IPS-NIHi7 (cell line): Measurements from ENCODE around the gene CSRP2.

ENCODE experiments used
- DNase-seq: peaks from one replicate; pipeline ENCODE4 v3.0.0; 2012; ENCODE audit warnings: mixed read lengths; ENCODE audit errors: extremely low spot score

Gene CSRP2

DNA sequence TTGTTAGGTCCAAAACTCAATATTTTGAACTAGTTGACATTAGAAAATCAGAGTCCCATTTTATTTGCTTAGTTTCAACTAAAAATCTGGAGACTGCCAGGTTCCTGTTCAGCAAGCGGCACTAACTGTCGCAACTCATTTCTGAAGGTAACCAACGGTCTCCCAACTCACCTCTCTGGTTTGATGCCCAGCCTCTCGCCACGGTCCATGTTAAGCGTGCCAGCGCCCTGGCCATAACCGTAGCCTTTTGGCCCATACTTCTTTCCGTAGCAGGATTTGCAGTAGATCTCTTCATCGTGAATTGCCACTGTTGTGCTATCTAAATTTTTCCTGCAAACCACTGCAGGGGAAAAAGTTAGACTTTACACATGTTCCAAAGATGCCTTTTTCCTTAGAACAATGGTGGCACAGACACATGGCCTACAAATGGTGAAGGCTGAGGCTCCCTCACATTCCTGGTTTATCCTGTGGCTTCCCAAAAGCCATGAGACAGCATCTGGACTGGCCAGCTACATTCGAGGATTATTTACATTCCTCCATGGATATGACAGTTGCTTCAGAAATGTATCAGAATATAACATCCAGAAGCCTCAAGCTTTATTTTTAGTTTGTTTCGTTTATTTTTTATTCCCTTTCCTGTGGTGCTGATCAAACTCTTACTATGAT lies 15.7 kb downstream of the CSRP2 start:
- DNase-seq: no peak

DNA sequence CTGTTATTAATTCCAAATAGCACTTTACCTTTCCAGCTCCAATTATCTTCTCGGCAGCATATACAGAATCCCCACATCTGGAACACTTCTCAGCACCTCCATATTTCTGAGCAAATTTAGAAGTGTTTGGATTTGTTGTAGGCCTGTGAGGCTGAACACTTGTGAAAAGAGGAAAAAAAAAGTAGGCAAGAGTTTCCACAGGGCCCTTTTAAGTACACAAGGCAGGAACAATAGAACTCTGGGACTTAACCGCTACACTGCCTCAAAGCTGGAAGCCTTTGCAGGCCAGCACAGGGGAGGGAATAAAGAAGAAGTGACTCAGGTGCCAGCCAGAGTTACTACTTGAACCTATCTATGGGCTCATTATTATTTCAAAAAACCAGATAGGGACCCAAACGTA lies 18.6 kb downstream of the CSRP2 start:
- DNase-seq: no peak

DNA sequence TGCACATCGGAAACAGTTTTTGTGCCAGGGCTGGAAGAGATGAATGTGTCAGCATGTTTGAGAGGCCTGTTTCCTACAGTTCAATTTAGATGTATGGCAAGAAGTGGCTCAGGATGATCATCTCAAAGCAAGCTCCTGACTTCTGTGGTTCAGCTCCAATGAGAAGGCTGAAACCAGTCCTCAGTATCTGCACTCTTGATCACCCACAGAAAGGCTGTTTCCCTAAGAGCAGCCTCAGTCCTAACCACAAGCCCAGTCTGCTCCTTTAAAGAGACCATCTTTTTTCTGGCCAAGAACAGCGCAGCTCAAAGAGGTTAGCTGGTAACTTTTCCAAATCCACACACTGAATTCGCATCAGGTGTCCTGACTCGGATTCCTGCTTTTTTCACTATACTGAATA lies 19.2 kb downstream of the CSRP2 start:
- DNase-seq: no peak

DNA sequence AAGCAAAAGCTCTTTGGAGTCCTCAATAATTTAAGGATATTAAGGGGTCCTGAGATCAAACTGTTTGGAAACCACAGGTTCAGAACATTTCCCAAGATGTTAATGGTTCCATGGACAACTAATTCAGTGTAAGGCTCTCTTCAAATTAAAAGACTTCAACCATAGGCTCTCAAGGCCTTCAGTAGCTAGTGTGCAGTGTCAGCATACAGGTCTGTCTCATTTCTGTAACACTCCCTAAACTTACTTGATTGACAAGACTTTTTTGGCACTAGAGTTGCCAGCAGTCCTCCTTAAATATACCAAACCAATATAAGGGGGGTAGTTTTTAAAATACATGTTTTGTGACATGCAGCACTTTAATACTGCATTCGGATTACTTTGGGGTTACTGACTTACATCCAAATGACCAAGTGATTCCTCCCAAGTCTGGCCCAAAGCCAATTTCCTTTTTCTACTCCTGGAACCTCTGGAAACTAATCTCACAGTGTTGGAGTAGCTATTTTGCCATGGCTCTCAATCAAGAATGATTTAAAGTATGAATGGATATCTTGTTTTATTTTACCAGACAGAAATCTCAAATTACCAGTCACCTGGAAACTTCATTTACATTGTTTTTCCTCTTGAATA lies 22.7 kb downstream of the CSRP2 start:
- DNase-seq: no peak

DNA sequence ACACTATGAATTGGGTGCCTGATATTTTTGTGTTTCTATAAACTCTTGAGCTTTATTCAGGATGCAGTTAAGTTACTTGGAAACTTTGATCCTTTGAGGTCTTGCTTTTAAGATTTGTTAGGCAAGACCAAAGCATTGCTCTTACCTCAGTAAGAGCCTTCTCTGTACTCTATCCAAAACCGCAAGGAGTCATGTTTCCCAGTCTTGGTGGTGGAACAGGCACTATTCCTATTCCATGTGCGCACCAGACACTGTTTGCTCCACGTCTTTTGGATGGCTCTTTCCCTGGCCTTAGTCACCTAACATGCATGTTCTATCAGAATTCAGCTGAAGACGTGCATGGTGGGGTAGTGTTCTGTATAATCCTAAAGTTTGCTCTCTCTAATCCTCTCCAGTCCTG lies 23.5 kb downstream of the CSRP2 start:
- no peak for DNase-seq

DNA sequence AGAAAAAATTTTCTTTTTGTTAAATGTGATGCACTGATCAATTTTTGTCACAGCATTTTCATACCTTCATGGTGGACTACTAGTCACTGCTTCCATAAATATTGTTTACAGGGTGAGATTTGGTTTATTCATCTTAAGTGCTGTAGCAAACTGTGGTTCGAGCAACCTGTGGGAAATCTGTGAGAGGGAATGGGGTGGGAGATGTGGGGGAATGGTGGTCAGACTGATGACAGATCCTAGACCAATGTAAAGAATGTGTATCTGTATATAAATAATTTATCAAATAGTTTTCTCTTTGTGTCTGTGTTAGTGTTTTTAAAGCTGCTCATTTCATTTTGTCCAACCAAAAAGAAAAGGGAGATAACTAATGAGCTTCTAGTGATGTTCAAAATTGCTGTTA lies 26.7 kb downstream of the CSRP2 start:
- DNase-seq: no peak

DNA sequence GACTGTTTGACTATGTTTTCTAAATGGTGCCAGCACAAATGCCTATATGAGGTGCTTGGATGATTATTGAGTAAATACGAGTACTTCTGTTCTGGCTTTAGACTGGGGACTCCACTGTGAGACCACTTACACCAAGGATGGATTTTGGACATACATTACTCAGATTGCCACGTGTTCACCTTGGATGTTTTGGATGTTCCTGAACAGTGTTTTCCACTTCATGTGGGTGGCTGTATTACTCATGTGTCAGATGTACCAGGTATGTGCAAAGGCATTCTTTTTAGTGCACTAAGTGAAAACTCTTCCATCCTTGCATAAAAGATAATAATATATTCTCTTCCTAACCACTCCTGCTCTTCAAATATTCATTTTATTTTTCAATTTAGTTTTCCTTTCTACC lies 30.7 kb downstream of the CSRP2 start:
- DNase-seq: no peak

DNA sequence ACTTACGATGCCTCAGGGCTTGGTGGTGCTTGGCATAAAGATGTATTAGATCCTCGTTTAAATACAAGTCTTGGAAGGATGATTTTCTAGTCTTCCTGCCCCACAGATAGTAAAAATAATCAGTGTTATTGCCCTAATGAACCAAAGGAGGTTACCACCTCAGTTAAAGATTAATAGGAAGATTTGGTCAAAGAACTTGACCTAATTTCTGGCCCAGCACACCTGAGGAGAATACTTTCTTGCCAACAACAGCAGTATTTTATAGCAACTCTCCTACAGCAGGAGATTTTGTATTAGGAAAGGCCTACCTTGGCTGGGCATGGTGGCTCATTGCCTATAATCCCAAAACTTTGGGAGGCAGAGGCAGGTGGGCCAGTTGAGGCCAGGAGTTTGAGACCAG lies 31.6 kb downstream of the CSRP2 start:
- no peak for DNase-seq

DNA sequence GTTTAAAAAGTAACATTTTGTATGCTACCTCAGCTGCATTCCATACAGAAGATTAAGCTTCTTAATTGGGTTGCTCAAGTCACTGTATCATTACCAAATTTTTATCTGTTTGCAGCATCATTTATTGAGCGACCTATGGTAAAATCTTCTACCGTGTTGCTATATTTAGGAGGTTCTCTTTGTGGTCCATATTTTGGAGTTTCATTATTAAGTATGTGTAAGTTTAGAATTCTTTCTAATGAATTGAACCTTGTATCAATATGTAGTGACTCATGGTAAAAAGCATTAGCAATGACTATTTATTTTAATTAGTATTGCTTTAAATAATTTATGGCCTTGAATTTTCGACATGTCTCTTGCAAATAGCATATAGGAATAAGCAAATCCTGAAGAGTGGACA lies 42.2 kb downstream of the CSRP2 start:
- DNase-seq: no peak

DNA sequence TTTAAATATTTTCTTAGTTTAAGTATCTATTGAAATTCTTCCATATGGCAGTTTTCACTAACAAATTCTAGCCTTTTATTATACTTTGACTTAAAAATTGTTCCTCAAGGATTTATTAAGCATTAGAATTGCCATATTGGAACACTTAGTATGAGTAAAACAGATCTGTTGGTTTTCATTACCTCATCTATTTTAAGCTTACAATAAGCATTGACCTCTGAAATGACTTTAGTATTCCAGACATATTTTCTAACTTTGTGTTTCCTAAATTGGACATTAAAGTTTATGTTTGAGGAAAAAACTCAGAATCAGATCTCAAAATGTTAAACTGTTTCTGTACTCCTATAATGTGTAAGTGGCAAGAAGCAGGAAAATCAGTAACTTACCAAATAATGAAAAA lies 48.4 kb downstream of the CSRP2 start:
- no peak for DNase-seq

DNA sequence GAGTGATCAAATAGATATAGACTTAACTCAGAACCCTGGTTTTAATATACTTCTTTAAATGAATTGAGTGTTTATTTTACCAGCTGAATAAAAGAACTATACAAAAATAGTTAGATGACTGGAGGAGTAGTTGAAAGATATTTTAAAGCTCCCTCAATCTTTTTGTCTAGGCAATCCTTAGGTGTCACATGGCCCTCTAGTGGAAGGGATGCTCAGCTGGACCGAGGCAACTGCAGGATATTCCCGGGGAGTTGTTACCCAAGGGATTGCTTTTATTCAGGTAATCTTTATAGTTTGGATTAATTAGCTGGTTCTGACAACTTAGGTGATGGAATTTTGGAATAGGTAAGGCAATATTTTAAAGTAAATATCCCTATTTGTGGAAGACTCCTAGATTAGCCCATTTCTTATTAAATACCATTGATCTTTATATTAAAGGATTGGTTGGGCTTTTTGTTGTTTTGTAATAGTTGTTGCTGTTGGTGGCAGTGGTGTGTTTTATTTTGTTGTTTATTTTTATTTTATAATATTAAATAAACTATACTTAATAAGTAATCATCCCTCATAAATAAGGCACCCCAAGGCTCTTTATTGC lies 57.8 kb downstream of the CSRP2 start:
- DNase-seq: peak; percentile 67

DNA sequence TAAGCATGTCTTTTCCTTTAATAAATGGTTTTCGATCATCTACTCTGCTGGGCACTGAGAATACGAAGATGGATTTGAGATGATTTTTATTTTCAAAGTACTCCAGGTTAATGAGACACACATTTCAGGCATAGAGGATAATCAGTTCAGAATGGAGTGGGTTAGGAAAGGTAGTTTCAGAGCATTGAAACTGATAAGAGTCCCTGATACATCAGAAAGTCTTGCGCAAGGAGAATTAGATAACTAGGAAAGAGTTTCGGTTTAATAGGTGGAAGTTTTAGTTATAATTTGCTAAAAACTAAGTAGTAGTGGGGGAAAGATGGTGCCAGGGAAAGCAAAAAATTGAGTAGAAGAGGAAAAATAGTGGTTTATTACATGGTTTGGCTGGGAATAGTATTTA lies 64.8 kb downstream of the CSRP2 start:
- no peak for DNase-seq

DNA sequence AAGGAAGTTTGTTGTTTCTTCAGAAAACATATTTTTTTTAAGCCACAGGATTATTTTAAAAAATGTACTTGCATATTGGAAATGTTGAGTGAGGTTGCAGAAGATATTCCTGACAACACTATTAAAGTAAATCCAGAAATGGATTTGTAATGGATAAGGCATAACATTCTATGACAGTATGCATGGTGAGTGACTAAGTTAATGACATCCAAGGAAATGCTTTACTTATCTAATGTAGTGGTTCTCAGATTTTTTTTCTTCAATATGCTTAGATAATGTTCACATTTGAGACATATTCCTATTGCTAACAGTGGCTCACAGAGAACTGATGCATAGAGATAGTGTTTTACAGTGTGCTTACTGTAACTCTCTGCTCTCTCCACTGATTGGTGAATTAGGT lies 65.6 kb downstream of the CSRP2 start:
- no peak for DNase-seq

DNA sequence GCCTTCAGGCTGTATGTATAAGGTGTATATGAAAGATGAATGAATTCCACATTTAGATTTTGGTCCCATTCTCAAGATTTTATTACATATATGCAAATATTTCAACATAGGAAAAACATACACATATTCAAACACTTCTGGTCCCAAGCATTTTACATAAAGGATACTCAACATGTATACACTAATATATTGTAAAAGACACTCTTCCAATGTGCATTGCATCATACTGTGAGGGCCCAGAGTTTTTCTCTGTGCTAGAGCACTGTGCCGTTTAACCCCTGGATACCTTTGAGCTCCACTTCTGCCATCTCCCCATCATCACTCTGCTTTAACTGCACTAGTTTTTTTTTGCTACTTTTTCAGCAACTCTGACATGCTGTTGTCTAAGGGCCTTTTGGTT lies 66.8 kb downstream of the CSRP2 start:
- no peak for DNase-seq

DNA sequence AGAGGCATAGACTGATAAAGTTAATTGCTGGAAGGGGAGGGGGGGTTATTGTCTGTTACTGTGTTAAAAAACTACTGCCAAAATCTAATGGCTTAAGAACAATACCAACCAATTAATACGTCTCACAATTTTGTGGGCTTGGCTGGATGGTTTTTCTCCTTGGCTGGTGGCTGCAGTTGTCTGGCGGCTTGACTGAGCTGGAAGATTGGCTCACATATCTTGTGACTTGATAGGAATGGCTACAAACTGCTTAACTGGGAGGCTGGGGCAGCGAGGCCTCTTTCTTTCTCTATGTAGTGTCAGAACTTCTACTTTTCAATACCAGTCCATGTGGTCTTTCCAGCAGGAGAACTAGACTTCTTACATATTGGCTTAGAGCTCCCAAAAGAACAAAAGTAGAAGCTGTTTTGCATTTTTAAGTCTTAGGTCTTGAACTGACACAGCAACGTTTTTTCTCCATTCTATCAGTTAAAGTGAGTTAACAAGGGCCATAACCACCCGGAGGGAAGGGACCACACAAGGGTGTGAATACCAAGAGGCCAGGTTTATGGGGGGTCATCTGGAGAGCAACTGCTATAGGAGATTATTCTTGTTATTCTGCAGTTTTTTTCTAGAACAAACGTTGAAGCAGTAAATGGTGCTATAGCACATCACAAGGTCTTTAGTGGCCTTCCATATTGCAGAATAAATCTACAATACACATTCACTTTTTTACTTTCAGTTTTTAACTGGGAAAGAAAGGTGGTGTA lies 68.0 kb downstream of the CSRP2 start:
- peak; percentile 10 for DNase-seq
